ENCODE measurements around the gene SLC38A6.

GRCh38 chr14:61090432-61091216 is 109.6 kb downstream of the SLC38A6 start:
- TF ChIP-seq CTCF (IDR thresholded peaks at IDR 0.05) (no peak), POLR2A (IDR thresholded peaks at IDR 0.05) (no peak), EP300 (IDR thresholded peaks at IDR 0.05) (no peak)
